ENCODE measurements around the gene ZNF727.
"Not testable (repeated sequence)": the region's sequence is repeated elsewhere in the genome, so short reads cannot be mapped to it uniquely, and the experiment has no call there.

ZNF727 gene

GRCh38 chr7:64045301-64046040 is at the start of gene ZNF727:
Gene ZNF727, plus strand, starts transcription at chr7:64045434. Its CDS starts 188 bp downstream, at chr7:64045622.
- DNase-seq (ENCODE audit: low spot score): peak; percentile 98

GRCh38 chr7:63998549-63998948 is 46.7 kb upstream of the ZNF727 start, which contains the start of gene ZNF722:
Gene ZNF722, plus strand, starts transcription at chr7:63998849. Its CDS starts 113 bp downstream, at chr7:63998962.
- DNase-seq (ENCODE audit: low spot score): no peak

DNA sequence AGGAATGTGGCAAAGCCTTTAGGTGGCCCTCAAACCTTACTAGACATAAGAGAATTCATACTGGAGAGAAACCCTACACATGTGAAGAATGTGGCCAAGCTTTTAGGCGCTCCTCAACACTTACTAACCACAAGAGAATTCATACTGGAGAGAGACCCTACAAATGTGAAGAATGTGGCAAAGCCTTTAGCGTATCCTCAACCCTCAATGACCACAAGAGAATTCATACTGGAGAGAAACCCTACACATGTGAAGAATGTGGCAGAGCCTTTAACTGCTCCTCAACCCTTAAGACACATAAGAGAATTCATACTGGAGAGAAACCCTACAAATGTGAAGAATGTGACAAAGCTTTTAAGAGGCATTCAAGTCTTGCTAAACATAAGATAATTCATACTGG is 29.7 kb upstream of the ZNF727 start:
- DNase-seq (ENCODE audit: low spot score): not testable (repeated sequence)

DNA sequence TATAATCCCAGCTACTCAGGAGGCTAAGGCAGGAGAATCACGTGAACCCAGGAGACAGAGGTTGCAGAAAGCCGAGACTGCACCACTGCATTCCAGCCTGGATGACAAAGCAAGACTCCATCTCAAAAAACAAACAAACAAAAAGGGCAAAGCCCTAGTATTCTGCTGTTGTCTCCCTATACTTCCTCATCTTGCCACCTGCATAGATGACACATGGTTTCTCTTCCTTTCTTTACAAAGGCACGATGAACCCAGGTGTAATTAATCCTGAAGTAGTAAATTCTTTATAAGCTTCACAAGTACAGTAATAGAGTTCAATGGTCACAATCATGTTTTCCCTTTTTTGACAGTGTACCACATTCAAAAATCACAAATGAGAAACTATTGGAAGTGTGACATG is 9.8 kb upstream of the ZNF727 start:
- DNase-seq (ENCODE audit: low spot score): no peak

GRCh38 chr7:64037095-64037494 is 8.1 kb upstream of the ZNF727 start:
- DNase-seq (ENCODE audit: low spot score): no peak

DNA sequence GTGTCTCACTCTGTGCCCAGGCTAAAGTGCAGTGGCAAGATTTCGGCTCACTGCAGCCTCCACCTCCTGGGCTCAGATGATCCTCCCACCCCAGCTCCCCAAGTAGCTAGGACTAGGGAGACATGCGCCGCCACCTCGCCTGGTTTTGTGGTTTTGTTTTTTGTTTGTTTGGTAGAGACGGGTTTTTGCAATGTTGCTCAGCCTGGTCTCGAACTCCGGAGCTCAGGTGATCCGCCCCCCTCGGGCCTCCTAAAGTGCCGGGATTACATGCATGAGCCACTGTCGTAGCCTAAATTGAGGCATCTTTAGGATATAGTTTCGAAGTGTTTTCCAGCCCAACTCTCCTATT is 781 bp downstream of the ZNF727 start:
- no peak for DNase-seq (ENCODE audit: low spot score)

- DNase-seq (ENCODE audit: low spot score): not testable (repeated sequence)
These were observed 32.8 kb downstream of the ZNF727 start for GRCh38 chr7:64077837-64078698.

DNA sequence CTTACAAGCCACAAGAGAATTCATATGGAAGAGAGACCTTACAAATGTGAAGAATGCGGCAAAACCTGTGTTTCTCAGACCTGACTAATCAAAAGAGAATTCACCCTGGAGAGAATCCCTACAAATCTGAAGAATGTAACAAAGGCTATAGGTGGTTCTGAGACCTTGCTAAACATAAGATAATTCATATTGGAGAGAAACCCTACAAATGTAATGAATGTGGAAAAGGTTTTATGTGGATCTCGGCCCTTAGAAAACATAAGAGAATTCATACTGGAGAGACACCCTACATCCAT is 33.4 kb downstream of the ZNF727 start:
- no peak for DNase-seq (ENCODE audit: low spot score)

DNA sequence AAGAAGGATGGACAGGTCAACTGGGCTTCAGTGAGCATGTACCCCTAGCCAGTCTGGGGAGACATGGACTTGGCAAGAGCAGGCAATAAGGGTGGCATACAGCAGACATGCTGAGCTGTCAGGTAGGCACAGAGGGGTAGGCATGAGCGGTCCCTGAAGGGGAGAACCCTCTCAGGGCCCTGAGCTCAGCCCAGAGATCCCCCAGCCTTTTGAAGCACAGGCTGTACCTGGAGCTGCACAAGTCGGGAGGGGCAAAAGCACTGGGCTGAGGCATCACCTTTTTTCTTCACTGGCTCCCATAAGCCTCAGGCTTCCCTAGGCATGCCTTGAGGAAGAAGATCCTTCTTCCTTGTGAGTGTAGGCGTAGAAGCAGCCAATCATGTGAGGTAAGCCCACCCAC is 42.3 kb downstream of the ZNF727 start:
- DNase-seq (ENCODE audit: low spot score): no peak

DNA sequence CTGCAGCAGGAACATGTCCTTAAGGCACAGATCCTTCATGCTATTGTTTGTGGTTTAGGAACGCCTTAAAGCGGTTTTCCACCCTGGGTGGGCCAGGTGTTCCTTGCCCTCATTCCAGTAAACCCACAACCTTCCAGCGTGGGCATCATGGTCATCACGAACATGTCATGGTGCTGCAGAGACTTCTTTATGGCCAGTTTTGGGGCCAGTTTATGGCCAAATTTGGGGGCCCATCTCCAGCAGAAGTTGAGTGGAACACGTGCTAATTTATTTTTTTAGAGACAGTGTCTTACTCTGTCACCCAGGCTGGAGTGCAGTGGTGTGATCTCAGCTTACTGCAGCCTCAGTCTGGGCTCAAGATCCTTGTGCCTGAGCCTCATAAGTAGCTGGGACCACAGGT is 43.6 kb downstream of the ZNF727 start:
- not testable (repeated sequence) for DNase-seq (ENCODE audit: low spot score)
